IPS DF 19.7 (cell line): ENCODE measurements around the gene FAF1.
A peak's percentile ranks its signal among the peaks of the same experiment; 100 is the strongest.
"Not testable (repeated sequence)": the region's sequence is repeated elsewhere in the genome, so short reads cannot be mapped to it uniquely, and the experiment has no call there.

Experiments
- DNase-seq: peaks from one replicate; pipeline ENCODE4 v3.0.0-alpha.2; 2013; ENCODE audit warnings: low read depth, low spot score

FAF1 gene

GRCh38 chr1:50959913-50960844 is at the start of gene FAF1:
TSS of gene FAF1 (minus strand) at chr1:50960267. CDS start at chr1:50959811, 456 bp downstream.
- peak; percentile 96 for DNase-seq

- no peak for DNase-seq
Measured at GRCh38 chr1:51009381-51009780, 49.3 kb upstream of the FAF1 start.

GRCh38 chr1:51005549-51005948 is 45.5 kb upstream of the FAF1 start:
- DNase-seq: not testable (repeated sequence)

- no peak for DNase-seq
Measured at GRCh38 chr1:51002516-51002915, 42.4 kb upstream of the FAF1 start.

- DNase-seq: no peak
Measured at GRCh38 chr1:51000651-51001050, 40.6 kb upstream of the FAF1 start.

GRCh38 chr1:51000160-51000559 is 40.1 kb upstream of the FAF1 start:
- DNase-seq: no peak

GRCh38 chr1:50999375-50999774 is 39.3 kb upstream of the FAF1 start:
- not testable (repeated sequence) for DNase-seq

GRCh38 chr1:50996083-50996482 is 36.0 kb upstream of the FAF1 start:
- DNase-seq: no peak

GRCh38 chr1:50995651-50996050 is 35.6 kb upstream of the FAF1 start:
- DNase-seq: no peak

GRCh38 chr1:50994997-50995396 is 34.9 kb upstream of the FAF1 start:
- DNase-seq: no peak

- DNase-seq: no peak
Measured at GRCh38 chr1:50993645-50994044, 33.6 kb upstream of the FAF1 start.

GRCh38 chr1:50992532-50993318 is 32.7 kb upstream of the FAF1 start:
- no peak for DNase-seq

- DNase-seq: no peak
Measured at GRCh38 chr1:50989694-50990093, 29.6 kb upstream of the FAF1 start.

- DNase-seq: no peak
Measured at GRCh38 chr1:50986653-50987052, 26.6 kb upstream of the FAF1 start.

GRCh38 chr1:50985094-50985493 is 25.0 kb upstream of the FAF1 start:
- no peak for DNase-seq

GRCh38 chr1:50983219-50983802 is 23.2 kb upstream of the FAF1 start:
- DNase-seq: no peak

GRCh38 chr1:50982611-50983010 is 22.5 kb upstream of the FAF1 start:
- no peak for DNase-seq

GRCh38 chr1:50981741-50982140 is 21.7 kb upstream of the FAF1 start:
- DNase-seq: no peak

- DNase-seq: no peak
Measured at GRCh38 chr1:50980505-50980904, 20.4 kb upstream of the FAF1 start.

GRCh38 chr1:50979937-50980336 is 19.9 kb upstream of the FAF1 start:
- no peak for DNase-seq

- no peak for DNase-seq
Measured at GRCh38 chr1:50978852-50979781, 19.1 kb upstream of the FAF1 start.
